Islet of Langerhans (tissue), 1 donor: ENCODE results near the gene CTTN.

Experiments used
- FAIRE-seq: peaks from one replicate; lab custom pipeline; 2011; peaks lifted over from hg19 to GRCh38; lab: Jason Lieb, UNC

CTTN gene

GRCh38 chr11:70397983-70398833 is at the start of gene CTTN:
Gene CTTN, plus strand, starts transcription at chr11:70398529. Its CDS starts 8,769 bp downstream, at chr11:70407298.
- FAIRE-seq: no peak

- no peak for FAIRE-seq
Measured at GRCh38 chr11:70348608-70349007, 49.7 kb upstream of the CTTN start.

GRCh38 chr11:70351646-70352045 is 46.7 kb upstream of the CTTN start:
- FAIRE-seq: no peak

- FAIRE-seq: no peak
Measured at GRCh38 chr11:70352100-70352499, 46.2 kb upstream of the CTTN start.

GRCh38 chr11:70352601-70353000 is 45.7 kb upstream of the CTTN start:
- FAIRE-seq: no peak

GRCh38 chr11:70353329-70353728 is 45.0 kb upstream of the CTTN start:
- no peak for FAIRE-seq

- no peak for FAIRE-seq
Measured at GRCh38 chr11:70353900-70354568, 44.3 kb upstream of the CTTN start.

GRCh38 chr11:70354629-70355028 is 43.7 kb upstream of the CTTN start:
- no peak for FAIRE-seq

GRCh38 chr11:70358753-70359152 is 39.6 kb upstream of the CTTN start:
- FAIRE-seq: no peak

- no peak for FAIRE-seq
Measured at GRCh38 chr11:70359451-70360205, 38.7 kb upstream of the CTTN start.

- no peak for FAIRE-seq
Measured at GRCh38 chr11:70360211-70360610, 38.1 kb upstream of the CTTN start.

GRCh38 chr11:70364178-70364577 is 34.2 kb upstream of the CTTN start:
- no peak for FAIRE-seq

- FAIRE-seq: no peak
Measured at GRCh38 chr11:70364745-70365543, 33.4 kb upstream of the CTTN start.

- FAIRE-seq: no peak
Measured at GRCh38 chr11:70365544-70365927, 32.8 kb upstream of the CTTN start.

GRCh38 chr11:70367071-70367470 is 31.3 kb upstream of the CTTN start:
- no peak for FAIRE-seq

GRCh38 chr11:70368961-70369360 is 29.4 kb upstream of the CTTN start:
- no peak for FAIRE-seq

GRCh38 chr11:70371241-70371640 is 27.1 kb upstream of the CTTN start:
- FAIRE-seq: peak; percentile 87

- no peak for FAIRE-seq
Measured at GRCh38 chr11:70372076-70372475, 26.3 kb upstream of the CTTN start.

- FAIRE-seq: no peak
Measured at GRCh38 chr11:70376621-70377020, 21.7 kb upstream of the CTTN start.

- no peak for FAIRE-seq
Measured at GRCh38 chr11:70377645-70378044, 20.7 kb upstream of the CTTN start.

GRCh38 chr11:70378506-70379134 is 19.7 kb upstream of the CTTN start:
- FAIRE-seq: no peak

GRCh38 chr11:70381350-70381749 is 17.0 kb upstream of the CTTN start:
- no peak for FAIRE-seq
